K562 (cell line): Measurements from ENCODE around the gene C1orf56. TPM values are rescaled to one million over a fixed set of nuclear protein-coding genes. Genes with fewer than 3 reads are reported as not detected.

Experiments used
- GABPB1 ChIP-seq: sonication (generic); formaldehyde crosslinking; IDR thresholded peaks from 2 replicates; pipeline ENCODE4 v1.8.0; 2022; ENCODE audit warnings: mild to moderate bottlenecking, missing genetic modification reagents
- ILF3 ChIP-seq: fragments of 450-650 bp; IDR thresholded peaks from 2 replicates; pipeline ENCODE4 v1.6.1; 2018; ENCODE audit warnings: antibody characterized with exemption, mild to moderate bottlenecking, moderate library complexity, borderline replicate concordance
- KAT8 ChIP-seq: fragments of 450-650 bp; IDR thresholded peaks from 2 replicates; pipeline ENCODE4 v1.6.1; 2016; ENCODE audit warnings: low read depth, mild to moderate bottlenecking
- KDM1A ChIP-seq, 2 experiments: fragments of 450-650 bp; IDR thresholded peaks; 2 replicates each; pipeline ENCODE4 v1.6.1; 2016; ENCODE audit warnings: mild to moderate bottlenecking in 2 of 2
- KLF13 ChIP-seq: fragments of 450-650 bp; IDR thresholded peaks from 2 replicates; pipeline ENCODE4 v1.6.1; 2016; ENCODE audit warnings: missing genetic modification characterization, low read depth, mild to moderate bottlenecking, missing compliant biosample characterization, moderate library complexity, borderline replicate concordance
- MTA3 ChIP-seq: fragments of 450-650 bp; formaldehyde crosslinking; IDR thresholded peaks from 2 replicates; pipeline ENCODE4 v1.6.1; 2017; ENCODE audit warnings: mild to moderate bottlenecking, borderline replicate concordance
- NCOA2 ChIP-seq, 2 experiments: fragments of 450-650 bp; IDR thresholded peaks; 2 replicates each; pipeline ENCODE4 v1.6.1; 2018; ENCODE audit warnings: mild to moderate bottlenecking in 2 of 2, moderate library complexity in 1 of 2; ENCODE audit not compliant: partially characterized antibody in 2 of 2
- NRF1 ChIP-seq, 2 experiments: fragments of 450-650 bp; IDR thresholded peaks in 1 of 2; conservative IDR thresholded peaks in 1 of 2; 2 replicates each; pipeline ENCODE4 v1.6.1; 2014; ENCODE audit warnings: mild to moderate bottlenecking in 2 of 2
- PHTF2 ChIP-seq: fragments of 250-450 bp; sonication (Bioruptor Pico); IDR thresholded peaks from 2 replicates; pipeline ENCODE4 v1.5.0; 2021; ENCODE audit warnings: mild to moderate bottlenecking
- POLR2AphosphoS5 ChIP-seq: IDR thresholded peaks from 2 replicates; pipeline ENCODE4 v1.6.1; 2011; ENCODE audit warnings: mild to moderate bottlenecking, low read depth, low read length, moderate library complexity; ENCODE audit not compliant: control insufficient read depth, insufficient read depth
- PTBP1 ChIP-seq: fragments of 200-400 bp; formaldehyde crosslinking; IDR thresholded peaks from 2 replicates; pipeline ENCODE4 v1.6.1; 2017; ENCODE audit warnings: low read depth, low read length
- RBBP5 ChIP-seq: fragments of 200-600 bp; sonication (generic); IDR thresholded peaks from 2 replicates; pipeline ENCODE4 v1.6.1; 2012; ENCODE audit warnings: borderline replicate concordance, mild to moderate bottlenecking, low read length, control low read depth, inconsistent platforms; ENCODE audit not compliant: insufficient read depth, poor library complexity, severe bottlenecking
- SMARCE1 ChIP-seq: fragments of 450-650 bp; IDR thresholded peaks from 2 replicates; pipeline ENCODE4 v1.7.1; 2016; ENCODE audit warnings: mild to moderate bottlenecking
- SOX6 ChIP-seq: fragments of 450-650 bp; IDR thresholded peaks from 2 replicates; pipeline ENCODE4 v1.6.1; 2014; ENCODE audit warnings: mild to moderate bottlenecking
- ZNF174 ChIP-seq: fragments of 250-450 bp; sonication (Bioruptor Pico); IDR thresholded peaks from 2 replicates; pipeline ENCODE4 v1.4.0; 2020; ENCODE audit warnings: mild to moderate bottlenecking
- ZNF274 ChIP-seq: IDR thresholded peaks from 2 replicates; pipeline ENCODE4 v1.6.1; 2011; ENCODE audit warnings: low read depth, mild to moderate bottlenecking, low read length, moderate library complexity, borderline replicate concordance
- polyA plus RNA-seq, 8 experiments: library from polyadenylated mRNA; depleted of rRNA in 4 of 8; stranded (reverse) in 5 of 8; unstranded in 3 of 8; fragments of >200 nt; fragmentation: Nextera tagmentation in 2 of 8; fragmentation: Illumina TruSeq in 1 of 8; extraction: Ambion mirVana in 2 of 8; extraction: Trizol in 1 of 8; gene quantifications; 2 replicates each; pipeline versions ENCODE4 v1.2.1 to v1.2.3, GENCODE V29; 2011 to 2014; ENCODE audit warnings: inconsistent platforms in 1 of 8, missing spikeins in 1 of 8
- total RNA-seq, 7 experiments: library from RNA; depleted of rRNA in 6 of 7; stranded (reverse); fragments of >200 nt in 6 of 7; fragmentation: Illumina TruSeq in 2 of 7; extraction: Trizol in 2 of 7; gene quantifications; 2 replicates each; pipeline versions ENCODE4 v1.2.1 to v1.2.3, GENCODE V29; 2011 to 2021; ENCODE audit warnings: low replicate concordance in 1 of 7
- TF ChIP-seq, protein P1 (sequence below), 3 experiments: IDR thresholded peaks in 2 of 3; conservative IDR thresholded peaks in 1 of 3; 2 replicates each; pipeline ENCODE4 v1.5.1; 2011 to 2012; ENCODE audit warnings: low read length in 3 of 3, mild to moderate bottlenecking in 3 of 3, control low read depth in 2 of 3, improper control_type of control experiment in 1 of 3, inconsistent platforms in 1 of 3, low read depth in 1 of 3, mixed read lengths in 1 of 3, moderate library complexity in 1 of 3; ENCODE audit not compliant: insufficient read depth in 2 of 3
- TF ChIP-seq, protein P2 (sequence below): fragments of 250-450 bp; sonication (Bioruptor Pico); IDR thresholded peaks from 2 replicates; pipeline ENCODE4 v1.5.1; 2021; ENCODE audit warnings: mild to moderate bottlenecking

C1orf56 gene
- total and polyA plus RNA-seq, 9 of the 15 experiments (the other 6 are each of a cell fraction or from before 2014, with no cell fraction given): 0.18 to 15.7 (median 1.1) TPM

DNA sequence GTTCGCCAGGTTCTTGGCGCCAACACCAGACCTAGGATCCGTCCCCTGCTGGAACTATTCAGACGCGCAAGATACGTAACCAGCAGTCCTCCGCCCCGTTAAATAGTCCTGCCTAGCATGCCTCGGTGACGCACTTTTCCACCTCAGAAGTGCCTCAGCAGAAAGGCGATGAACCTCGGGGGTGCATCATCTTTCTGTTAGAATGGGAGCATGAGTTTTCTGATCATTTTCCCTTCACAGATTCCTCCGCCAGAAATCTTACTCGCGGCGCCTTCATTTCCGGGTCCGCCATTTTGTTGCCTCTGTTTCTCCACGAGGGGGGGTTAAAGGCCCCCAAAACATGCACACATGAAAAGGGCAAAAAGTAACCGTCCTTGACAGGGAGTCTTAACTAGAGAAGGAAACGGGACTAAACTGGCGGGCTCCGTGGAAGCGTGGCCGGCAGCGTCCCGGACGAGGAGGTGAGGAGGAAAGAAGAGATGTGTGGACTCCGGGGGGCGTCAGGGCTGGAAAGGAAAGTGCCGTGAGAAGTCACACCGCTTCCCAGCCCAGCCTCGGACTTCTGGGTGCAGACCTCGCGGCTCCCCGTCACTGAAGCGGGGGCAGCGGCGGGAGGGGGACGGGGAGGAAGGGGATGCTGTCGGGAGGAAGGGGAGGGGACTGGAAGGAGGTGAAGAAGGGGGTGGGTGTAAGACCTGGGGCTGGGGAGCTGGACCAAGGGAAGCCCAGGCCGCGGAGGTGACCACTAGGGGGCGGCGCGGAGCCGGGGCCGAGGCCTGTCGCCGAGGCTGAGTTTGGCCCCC is 23.1 kb downstream of the C1orf56 start, which contains the start of gene GABPB2 (continued):
- TF ChIP-seq ZNF274 (no peak), POLR2AphosphoS5 (peak; percentile 89), PTBP1 (no peak), PHTF2 (CRISPR knock-in tag) (peak; percentile 33; the same call in 1 of the 2 replicates), SMARCE1 (0 out of 2 replicates have a peak, but pooled peaks have one; percentile 40), GABPB1 (CRISPR knock-in tag) (peak; percentile 85), SOX6 (peak; percentile 71), KDM1A (IDR thresholded peaks at IDR 0.05) (peak; percentile 5 to 34), KAT8 (peak; percentile 91), NRF1 (conservative IDR thresholded peaks at IDR 0.05 in 1 of 2, IDR thresholded peaks at IDR 0.05 in 1 of 2) (peak; percentile 49 to 77; a peak in 3 of 4 replicates), ZNF174 (CRISPR knock-in tag) (no peak), MTA3 (peak; percentile 96), NCOA2 (IDR thresholded peaks at IDR 0.05; ENCODE audit: partially characterized antibody in 2 of 2) (no peak), KLF13 (tag) (peak; percentile 57), ILF3 (peak; percentile 76; the same call in 1 of the 2 replicates), RBBP5 (peak; percentile 91)
- TF ChIP-seq, protein P1, sequence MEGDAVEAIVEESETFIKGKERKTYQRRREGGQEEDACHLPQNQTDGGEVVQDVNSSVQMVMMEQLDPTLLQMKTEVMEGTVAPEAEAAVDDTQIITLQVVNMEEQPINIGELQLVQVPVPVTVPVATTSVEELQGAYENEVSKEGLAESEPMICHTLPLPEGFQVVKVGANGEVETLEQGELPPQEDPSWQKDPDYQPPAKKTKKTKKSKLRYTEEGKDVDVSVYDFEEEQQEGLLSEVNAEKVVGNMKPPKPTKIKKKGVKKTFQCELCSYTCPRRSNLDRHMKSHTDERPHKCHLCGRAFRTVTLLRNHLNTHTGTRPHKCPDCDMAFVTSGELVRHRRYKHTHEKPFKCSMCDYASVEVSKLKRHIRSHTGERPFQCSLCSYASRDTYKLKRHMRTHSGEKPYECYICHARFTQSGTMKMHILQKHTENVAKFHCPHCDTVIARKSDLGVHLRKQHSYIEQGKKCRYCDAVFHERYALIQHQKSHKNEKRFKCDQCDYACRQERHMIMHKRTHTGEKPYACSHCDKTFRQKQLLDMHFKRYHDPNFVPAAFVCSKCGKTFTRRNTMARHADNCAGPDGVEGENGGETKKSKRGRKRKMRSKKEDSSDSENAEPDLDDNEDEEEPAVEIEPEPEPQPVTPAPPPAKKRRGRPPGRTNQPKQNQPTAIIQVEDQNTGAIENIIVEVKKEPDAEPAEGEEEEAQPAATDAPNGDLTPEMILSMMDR (IDR thresholded peaks at IDR 0.05 in 2 of 3, conservative IDR thresholded peaks at IDR 0.05 in 1 of 3; ENCODE audit: insufficient read depth in 2 of 3, low read depth in 1 of 3, low read length in 3 of 3): peak; percentile 76 to 88 (median 86)
- TF ChIP-seq, protein P2, sequence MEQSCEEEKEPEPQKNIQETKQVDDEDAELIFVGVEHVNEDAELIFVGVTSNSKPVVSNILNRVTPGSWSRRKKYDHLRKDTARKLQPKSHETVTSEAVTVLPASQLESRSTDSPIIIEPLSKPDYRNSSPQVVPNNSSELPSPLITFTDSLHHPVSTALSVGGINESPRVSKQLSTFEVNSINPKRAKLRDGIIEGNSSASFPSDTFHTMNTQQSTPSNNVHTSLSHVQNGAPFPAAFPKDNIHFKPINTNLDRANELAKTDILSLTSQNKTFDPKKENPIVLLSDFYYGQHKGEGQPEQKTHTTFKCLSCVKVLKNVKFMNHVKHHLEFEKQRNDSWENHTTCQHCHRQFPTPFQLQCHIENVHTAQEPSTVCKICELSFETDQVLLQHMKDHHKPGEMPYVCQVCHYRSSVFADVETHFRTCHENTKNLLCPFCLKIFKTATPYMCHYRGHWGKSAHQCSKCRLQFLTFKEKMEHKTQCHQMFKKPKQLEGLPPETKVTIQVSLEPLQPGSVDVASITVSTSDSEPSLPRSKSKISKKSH (CRISPR knock-in tag): no peak
